ENCODE data around the gene BLOC1S2. TPM values are rescaled to one million over a fixed set of nuclear protein-coding genes. Genes with fewer than 3 reads are reported as not detected.
"Not testable (repeated sequence)": the region's sequence is repeated elsewhere in the genome, so short reads cannot be mapped to it uniquely, and the experiment has no call there.

The BLOC1S2 gene
- polyA plus RNA-seq, 2 of the 4 experiments (the other 2 are of a cell fraction), result 90.9 to 91.0 TPM

DNA sequence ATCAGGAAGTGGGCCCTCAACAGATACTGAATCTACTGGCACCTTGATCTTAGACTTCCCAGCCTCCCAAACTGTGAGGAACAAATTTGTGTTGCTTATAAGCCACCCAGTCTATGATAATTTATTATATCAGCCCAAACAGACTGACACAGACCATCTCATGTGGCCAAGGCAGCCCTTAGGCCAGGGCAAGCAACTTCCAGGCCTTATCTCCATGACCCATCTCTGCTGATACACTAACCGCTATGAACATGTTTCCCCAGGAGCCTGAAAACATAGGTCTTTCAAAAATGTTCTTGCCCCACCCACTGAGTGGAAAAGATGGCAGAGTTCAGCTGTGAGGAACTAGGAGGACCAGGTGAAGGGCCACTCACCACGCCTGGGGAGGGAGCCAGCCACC is 3.2 kb upstream of the BLOC1S2 start:
- Histone ChIP-seq H3K4me1 (peaks cover 30% of the 10 kb centered on the region), H3K4me2 (no peak overlapping the region), H3K27ac (no peak overlapping the region), H3K4me3 (no peak overlapping the region), H3K9me3 (no peaks in the 10 kb centered on the region)
- ATAC-seq, result no peak
- 69% methylated on average over 2 of the region's 2 CpGs for WGBS (ENCODE audit: missing lambda C conversion rate)
- no peak for DNase-seq (ENCODE audit: low read depth in 1 of 2, low spot score in 1 of 2)
- no peak for FAIRE-seq
- TF ChIP-seq CEBPB (IDR thresholded peaks at IDR 0.05) (no peak), HOXB5 (CRISPR knock-in tag; IDR thresholded peaks at IDR 0.05) (no peak), RAD21 (conservative IDR thresholded peaks at IDR 0.05 in 1 of 2, IDR thresholded peaks at IDR 0.05 in 1 of 2) (no peak)
- POLR2A ChIA-PET, result no interaction called here
- CTCF ChIA-PET, result interaction anchor here (1.0 to 2.1 kb wide), 3 partner anchors 49 to 145 kb away, joined by 3 to 6 read pairs (median 5); no protein-coding TSS in a partner anchor

DNA sequence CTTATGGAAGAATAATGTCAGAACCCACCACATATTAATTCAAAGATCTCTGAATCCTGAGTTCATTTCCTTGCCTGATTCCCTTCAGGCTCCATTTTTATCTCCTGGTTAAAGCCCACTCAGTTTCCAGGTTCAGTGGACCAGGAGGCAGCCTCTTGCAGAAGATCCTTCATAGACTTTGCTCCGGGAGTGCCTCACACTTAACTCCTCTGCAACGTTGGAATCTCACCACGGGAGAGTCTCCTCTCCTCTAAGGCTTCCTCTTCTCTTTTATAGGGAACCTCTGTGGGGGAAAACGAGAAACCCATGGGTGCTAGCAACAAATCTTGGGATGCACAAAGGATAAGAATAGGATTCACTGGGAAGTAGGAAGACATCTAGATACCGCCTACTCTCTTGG is 1.7 kb upstream of the BLOC1S2 start:
- TF ChIP-seq KDM1A (IDR thresholded peaks at IDR 0.05; ENCODE audit: low read depth) (no peak), HOXB13 (CRISPR knock-in tag; IDR thresholded peaks at IDR 0.05; ENCODE audit: low read depth) (no peak), RNF2 (IDR thresholded peaks at IDR 0.05; ENCODE audit: borderline replicate concordance, low read depth) (no peak), HEYL (CRISPR knock-in tag; IDR thresholded peaks at IDR 0.05) (no peak), EP300 (IDR thresholded peaks at IDR 0.05) (no peak), HOXB5 (CRISPR knock-in tag; IDR thresholded peaks at IDR 0.05) (no peak), HOXA7 (CRISPR knock-in tag; IDR thresholded peaks at IDR 0.05) (no peak), SREBF2 (IDR thresholded peaks at IDR 0.05) (no peak)
- TF ChIP-seq, protein P1, sequence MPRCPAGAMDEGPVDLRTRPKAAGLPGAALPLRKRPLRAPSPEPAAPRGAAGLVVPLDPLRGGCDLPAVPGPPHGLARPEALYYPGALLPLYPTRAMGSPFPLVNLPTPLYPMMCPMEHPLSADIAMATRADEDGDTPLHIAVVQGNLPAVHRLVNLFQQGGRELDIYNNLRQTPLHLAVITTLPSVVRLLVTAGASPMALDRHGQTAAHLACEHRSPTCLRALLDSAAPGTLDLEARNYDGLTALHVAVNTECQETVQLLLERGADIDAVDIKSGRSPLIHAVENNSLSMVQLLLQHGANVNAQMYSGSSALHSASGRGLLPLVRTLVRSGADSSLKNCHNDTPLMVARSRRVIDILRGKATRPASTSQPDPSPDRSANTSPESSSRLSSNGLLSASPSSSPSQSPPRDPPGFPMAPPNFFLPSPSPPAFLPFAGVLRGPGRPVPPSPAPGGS (IDR thresholded peaks at IDR 0.05), result no peak
- H3K4me2 ChIP-seq, result no peak overlapping the region
- peaks cover 41% of the 10 kb centered on the region for H3K4me1 ChIP-seq
- WGBS (ENCODE audit: missing lambda C conversion rate), result 74% methylated on average over 5 of the region's 5 CpGs
- peak overlapping the region in 1 of 2 experiments; percentile 89; a peak in 1 of 6 replicates for H3K27ac ChIP-seq
- ATAC-seq (no peak), FAIRE-seq (no peak), DNase-seq (ENCODE audit: low read depth in 1 of 2, low spot score in 1 of 2) (no peak)
- ChIA-PET CTCF (interaction anchor here (1.7 to 2.1 kb wide), 3 partner anchors 15 to 146 kb away, joined by 4 to 6 read pairs (median 5); no protein-coding TSS in a partner anchor), POLR2A (no interaction called here)
- H3K4me3 ChIP-seq, result no peak overlapping the region
- H3K9me3 ChIP-seq, result no peaks in the 10 kb centered on the region

DNA sequence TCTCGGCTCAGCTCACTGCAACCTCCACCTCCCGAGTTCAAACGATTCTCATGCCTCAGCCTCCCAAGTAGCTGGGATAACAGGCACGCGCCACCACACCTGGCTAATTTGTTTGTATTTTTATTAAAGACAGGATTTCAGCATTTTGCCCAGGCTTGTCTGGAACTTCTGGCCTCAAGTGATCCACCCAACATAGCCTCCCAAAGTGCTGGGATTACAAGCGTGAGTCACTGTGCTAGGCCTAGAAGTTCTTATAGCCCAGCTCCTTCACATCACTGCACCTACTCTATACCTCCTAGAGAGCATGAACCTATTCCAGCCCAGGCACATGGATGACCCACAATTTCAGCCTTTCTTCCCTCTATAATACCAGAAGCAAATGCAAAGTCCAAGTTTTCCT is 1.3 kb upstream of the BLOC1S2 start:
- no peak for DNase-seq (ENCODE audit: low read depth in 1 of 2, low spot score in 1 of 2)
- Histone ChIP-seq H3K4me3 (no peak overlapping the region), H3K4me2 (no peak overlapping the region), H3K9me3 (no peaks in the 10 kb centered on the region), H3K27ac (peak overlapping the region; percentile 89 to 95; a peak in 3 of 6 replicates), H3K4me1 (peaks cover 40% of the 10 kb centered on the region)
- TF ChIP-seq GATA3 (IDR thresholded peaks at IDR 0.05; ENCODE audit: borderline replicate concordance), result no peak
- no peak for TF ChIP-seq HOXB13 (CRISPR knock-in tag; IDR thresholded peaks at IDR 0.05; ENCODE audit: low read depth)
- no peak for TF ChIP-seq KDM1A (IDR thresholded peaks at IDR 0.05; ENCODE audit: low read depth)
- no peak for TF ChIP-seq PHF8 (IDR thresholded peaks at IDR 0.05; ENCODE audit: borderline replicate concordance, low read depth)
- no peak for TF ChIP-seq CHD4 (IDR thresholded peaks at IDR 0.05; ENCODE audit: borderline replicate concordance)
- TF ChIP-seq, protein P2, sequence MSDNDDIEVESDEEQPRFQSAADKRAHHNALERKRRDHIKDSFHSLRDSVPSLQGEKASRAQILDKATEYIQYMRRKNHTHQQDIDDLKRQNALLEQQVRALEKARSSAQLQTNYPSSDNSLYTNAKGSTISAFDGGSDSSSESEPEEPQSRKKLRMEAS (IDR thresholded peaks at IDR 0.05), result no peak
- no peak for TF ChIP-seq KDM5A (IDR thresholded peaks at IDR 0.05)
- TF ChIP-seq TFCP2L1 (CRISPR knock-in tag; IDR thresholded peaks at IDR 0.05), result no peak
- TF ChIP-seq HEYL (CRISPR knock-in tag; IDR thresholded peaks at IDR 0.05), result no peak
- TF ChIP-seq, protein P3, sequence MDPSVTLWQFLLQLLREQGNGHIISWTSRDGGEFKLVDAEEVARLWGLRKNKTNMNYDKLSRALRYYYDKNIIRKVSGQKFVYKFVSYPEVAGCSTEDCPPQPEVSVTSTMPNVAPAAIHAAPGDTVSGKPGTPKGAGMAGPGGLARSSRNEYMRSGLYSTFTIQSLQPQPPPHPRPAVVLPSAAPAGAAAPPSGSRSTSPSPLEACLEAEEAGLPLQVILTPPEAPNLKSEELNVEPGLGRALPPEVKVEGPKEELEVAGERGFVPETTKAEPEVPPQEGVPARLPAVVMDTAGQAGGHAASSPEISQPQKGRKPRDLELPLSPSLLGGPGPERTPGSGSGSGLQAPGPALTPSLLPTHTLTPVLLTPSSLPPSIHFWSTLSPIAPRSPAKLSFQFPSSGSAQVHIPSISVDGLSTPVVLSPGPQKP (IDR thresholded peaks at IDR 0.05; ENCODE audit: low read depth, low read length), result no peak
- TF ChIP-seq RNF2 (IDR thresholded peaks at IDR 0.05; ENCODE audit: borderline replicate concordance, low read depth), result no peak
- CTCF ChIA-PET, result interaction anchor here (0.7 to 2.1 kb wide), 4 partner anchors 15 to 146 kb away, joined by 4 to 6 read pairs (median 4); no protein-coding TSS in a partner anchor
- WGBS (ENCODE audit: missing lambda C conversion rate), result 96% methylated on average over 6 of the region's 6 CpGs
- ATAC-seq, result no peak
- POLR2A ChIA-PET, result no interaction called here
- no peak for FAIRE-seq

DNA sequence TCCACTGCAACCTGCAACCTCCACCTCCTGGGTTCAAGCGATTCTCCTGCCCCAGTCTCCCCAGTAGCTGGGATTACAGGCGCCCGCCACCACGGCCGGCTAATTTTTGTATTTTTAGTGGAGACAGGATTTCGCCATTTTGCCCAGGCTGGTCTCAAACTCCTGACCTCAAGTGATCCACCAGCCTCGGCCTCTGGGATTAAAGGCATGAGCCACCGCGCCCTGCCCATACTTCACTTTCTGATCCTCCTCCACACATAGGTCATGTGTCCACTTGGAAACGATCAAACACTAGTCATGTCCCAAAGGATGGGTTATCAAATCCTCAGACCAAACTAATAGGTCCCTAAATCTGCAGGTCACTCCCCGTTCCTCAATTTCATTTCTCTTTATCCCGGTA is 1.2 kb downstream of the BLOC1S2 start:
- WGBS (ENCODE audit: missing lambda C conversion rate), result 82% methylated on average over 12 of the region's 12 CpGs

More for the DNA sequence above, 1.2 kb downstream of the BLOC1S2 start:
- Histone ChIP-seq H3K4me3 (peak overlapping the region; percentile 79), H3K27ac (peak overlapping the region; percentile 89 to 95), H3K4me1 (peaks cover 27% of the 10 kb centered on the region), H3K4me2 (peak overlapping the region; percentile 85)
- POLR2A ChIA-PET, result interaction anchor here (1.6 kb wide), 1 partner anchor 10 kb away, joined by 8 read pairs; no protein-coding TSS in a partner anchor
- DNase-seq (ENCODE audit: low read depth in 1 of 2, low spot score in 1 of 2); H3K9me3 ChIP-seq; FAIRE-seq; ATAC-seq: not testable (repeated sequence)
- CTCF ChIA-PET, result interaction anchor here (1.0 to 1.1 kb wide), 2 partner anchors 16 to 249 kb away, joined by 3 to 4 read pairs; no protein-coding TSS in a partner anchor

All from A549 (cell line).